Measurements from ENCODE around the gene AGFG1.
A peak's percentile ranks its signal among the peaks of the same experiment; 100 is the strongest.

AGFG1 gene, protein sequence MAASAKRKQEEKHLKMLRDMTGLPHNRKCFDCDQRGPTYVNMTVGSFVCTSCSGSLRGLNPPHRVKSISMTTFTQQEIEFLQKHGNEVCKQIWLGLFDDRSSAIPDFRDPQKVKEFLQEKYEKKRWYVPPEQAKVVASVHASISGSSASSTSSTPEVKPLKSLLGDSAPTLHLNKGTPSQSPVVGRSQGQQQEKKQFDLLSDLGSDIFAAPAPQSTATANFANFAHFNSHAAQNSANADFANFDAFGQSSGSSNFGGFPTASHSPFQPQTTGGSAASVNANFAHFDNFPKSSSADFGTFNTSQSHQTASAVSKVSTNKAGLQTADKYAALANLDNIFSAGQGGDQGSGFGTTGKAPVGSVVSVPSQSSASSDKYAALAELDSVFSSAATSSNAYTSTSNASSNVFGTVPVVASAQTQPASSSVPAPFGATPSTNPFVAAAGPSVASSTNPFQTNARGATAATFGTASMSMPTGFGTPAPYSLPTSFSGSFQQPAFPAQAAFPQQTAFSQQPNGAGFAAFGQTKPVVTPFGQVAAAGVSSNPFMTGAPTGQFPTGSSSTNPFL

DNA sequence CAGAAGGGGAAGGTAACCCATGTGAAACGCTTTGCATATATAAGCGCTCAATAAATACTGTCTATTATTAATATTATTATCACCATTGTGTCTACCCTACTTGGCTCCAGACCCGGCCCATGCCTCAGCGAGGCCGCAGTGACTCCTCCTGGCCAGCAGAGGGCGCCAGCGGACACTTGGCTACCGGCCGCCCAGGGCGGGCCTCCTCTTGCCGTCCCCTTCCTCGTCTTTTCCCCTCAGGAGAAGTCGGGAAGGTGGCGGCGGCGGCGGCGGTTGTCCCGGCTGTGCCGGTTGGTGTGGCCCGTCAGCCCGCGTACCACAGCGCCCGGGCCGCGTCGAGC is at the start of gene AGFG1:
Gene AGFG1 (plus strand): TSS at position 233 of the 341 bp plus-strand sequence. CDS start 266 bp downstream, outside the sequence.
- DNase-seq: peak; percentile 49 to 66

- DNase-seq: no peak
These were observed 48.1 kb upstream of the AGFG1 start for GRCh38 chr2:227423656-227424499.

DNA sequence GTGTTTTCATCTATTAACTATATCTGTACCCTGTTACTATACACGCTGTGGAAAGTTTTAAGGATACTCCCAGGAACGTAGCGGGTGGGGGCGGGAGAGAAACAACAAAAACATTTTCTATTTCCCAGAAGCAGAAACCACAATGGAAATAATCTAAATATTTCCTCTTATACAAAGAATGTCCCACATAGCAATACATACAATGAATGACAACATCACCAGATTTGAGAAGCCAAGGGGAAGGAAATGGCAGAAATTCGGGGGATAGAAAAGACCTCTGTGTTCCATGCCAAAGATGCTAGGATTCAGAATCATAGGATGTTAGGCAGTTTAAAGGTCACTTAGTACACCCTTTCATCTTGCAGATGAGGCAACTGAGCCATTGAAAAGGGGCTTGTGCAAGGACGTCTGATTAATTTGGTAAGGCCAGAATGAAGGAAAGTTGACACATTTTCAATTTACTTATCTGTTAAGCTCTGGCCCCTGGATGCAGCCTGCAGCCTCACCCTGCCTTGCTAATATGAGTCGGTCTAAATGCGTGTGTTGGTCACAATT is 43.1 kb upstream of the AGFG1 start:
- no peak for DNase-seq

- no peak for DNase-seq
These were observed 41.3 kb upstream of the AGFG1 start for GRCh38 chr2:227430639-227431038.

- no peak for DNase-seq
These were observed 38.8 kb upstream of the AGFG1 start for GRCh38 chr2:227433171-227433570.

GRCh38 chr2:227436436-227437174 is 35.4 kb upstream of the AGFG1 start:
- no peak for DNase-seq

DNA sequence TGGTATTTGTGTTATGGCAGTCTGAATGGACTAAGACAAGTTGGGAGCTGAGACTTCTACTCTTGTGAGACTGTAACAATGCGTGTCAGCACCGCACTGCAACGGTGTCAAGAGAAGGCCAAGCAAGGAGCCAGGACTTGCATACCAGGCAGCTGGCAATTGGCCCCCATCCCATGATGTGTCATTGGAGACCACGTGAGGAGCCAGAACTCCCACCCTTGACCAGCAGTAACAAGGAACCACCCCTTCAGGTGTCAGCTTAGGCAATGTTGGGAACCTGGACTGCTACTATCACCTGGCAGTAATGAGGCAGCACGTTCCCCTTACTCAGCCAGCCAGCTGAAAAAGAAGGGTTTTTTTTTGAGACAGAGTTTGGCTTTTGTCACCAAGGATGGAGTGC is 32.7 kb upstream of the AGFG1 start:
- DNase-seq: no peak

GRCh38 chr2:227442639-227443038 is 29.3 kb upstream of the AGFG1 start:
- no peak for DNase-seq

DNA sequence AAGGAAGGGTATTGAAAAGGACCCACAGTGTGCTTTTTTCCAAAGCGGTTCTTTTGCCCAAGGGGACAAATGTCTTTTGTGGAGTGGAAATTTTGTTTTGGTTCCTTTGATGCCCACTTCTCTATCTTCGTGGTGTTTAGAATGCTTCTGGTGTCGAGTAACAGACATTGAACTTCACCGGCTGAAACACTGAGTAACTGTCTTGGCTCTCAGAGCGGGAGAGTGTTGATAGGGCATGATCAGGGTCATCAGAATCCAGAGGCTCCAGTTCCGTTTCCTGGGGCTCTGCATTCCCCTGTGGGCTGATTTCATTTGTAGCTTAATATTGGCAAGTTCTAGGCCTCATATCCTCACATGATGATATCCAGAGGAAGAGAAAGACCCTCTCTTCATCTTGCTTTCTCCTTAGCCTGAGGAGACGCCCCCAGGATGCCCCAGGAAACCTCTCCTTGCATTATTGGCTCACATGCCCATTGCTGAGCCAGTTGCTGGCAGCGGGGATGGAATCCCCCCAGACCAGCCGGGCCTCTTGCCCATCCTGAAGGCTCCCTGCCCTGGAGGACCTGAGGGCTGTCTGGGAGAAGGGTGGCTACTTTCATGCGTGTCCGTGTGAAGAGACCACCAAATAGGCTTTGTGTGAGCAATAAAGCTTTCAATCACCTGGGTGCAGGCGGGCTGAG is 27.9 kb upstream of the AGFG1 start:
- no peak for DNase-seq

DNA sequence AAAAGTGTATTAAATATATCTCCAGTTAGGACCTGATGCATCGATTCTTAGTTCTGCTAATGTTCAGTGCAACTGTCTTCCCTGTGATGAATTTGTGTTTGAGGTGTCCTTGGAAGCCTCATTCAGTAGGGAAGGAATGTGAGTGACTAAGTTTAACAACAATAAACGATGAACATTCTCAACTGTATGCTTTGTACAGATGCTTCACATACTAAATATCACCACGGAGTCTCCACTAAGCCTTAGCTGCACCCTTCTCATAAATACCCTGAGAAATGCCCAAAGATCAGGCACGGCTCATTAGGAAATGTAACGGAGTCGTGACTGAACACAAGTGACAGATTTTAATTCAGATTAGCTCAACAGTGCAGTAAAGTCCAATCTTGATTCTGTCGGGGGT is 24.4 kb upstream of the AGFG1 start:
- no peak for DNase-seq

GRCh38 chr2:227450311-227450841 is 21.6 kb upstream of the AGFG1 start:
- DNase-seq: no peak

- DNase-seq: no peak
These were observed 20.9 kb upstream of the AGFG1 start for GRCh38 chr2:227450926-227451654.

GRCh38 chr2:227451655-227451992 is 20.3 kb upstream of the AGFG1 start:
- DNase-seq: no peak

DNA sequence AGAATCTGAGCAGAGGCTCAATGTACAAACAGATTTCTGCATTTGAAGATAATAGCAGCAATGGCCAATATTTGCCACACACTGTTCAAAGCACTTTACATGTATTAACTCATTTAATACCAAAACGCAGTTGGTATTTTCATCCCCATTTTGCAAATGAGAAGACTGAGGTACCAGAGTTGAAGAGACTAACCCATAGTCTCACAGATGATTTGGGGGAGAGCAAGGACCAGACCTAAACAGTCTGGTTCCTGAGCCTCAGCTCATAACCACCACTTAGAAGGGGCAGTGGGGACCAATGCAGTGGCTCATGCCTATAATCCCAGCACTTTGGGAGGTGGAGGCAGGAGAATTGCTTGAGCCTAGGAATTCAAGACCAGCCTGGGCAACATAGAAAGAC is 18.1 kb upstream of the AGFG1 start:
- no peak for DNase-seq

- DNase-seq: no peak
These were observed 17.6 kb upstream of the AGFG1 start for GRCh38 chr2:227454323-227454860.

GRCh38 chr2:227455200-227455599 is 16.8 kb upstream of the AGFG1 start:
- DNase-seq: no peak

DNA sequence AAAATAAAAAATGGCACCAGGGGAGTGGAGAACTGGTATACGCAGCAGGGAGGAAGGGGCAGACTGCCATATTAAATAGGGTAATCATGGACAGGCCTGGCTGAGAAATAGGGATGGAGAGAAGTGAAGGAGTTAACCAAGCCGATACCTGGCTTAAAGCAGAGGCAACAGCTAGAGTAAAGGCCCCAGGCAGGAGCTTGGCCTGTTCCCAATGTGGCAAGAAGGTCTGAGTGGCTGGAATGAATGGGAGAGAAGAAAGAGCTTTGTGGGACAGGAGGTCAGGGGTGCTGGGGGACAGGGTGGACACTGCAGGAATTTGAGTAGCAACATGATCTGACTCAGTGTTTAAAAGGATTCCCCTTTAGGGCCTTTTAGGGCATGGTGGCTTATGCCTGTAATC is 15.9 kb upstream of the AGFG1 start:
- no peak for DNase-seq

DNA sequence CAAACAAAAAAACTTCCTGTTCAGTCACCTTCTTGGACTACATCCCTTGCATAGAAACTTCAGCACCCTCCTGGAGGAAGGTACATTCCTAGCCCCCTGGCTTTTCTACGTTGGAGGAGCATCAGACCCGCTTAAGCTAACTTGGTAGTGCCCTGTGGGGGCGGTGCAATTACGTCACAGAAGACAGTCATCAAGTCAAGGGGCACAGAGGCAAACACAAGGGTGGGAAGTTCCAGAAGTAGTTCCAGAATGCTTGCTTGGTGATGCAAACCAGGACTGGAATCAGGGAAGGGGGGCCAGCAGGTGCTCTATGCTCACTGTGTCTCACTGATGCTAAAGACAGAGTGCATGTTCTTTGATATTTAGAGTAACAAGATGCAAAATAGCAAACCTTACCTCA is 15.2 kb upstream of the AGFG1 start:
- no peak for DNase-seq

- no peak for DNase-seq
These were observed 11.9 kb upstream of the AGFG1 start for GRCh38 chr2:227460070-227460485.

- no peak for DNase-seq
These were observed 11.1 kb upstream of the AGFG1 start for GRCh38 chr2:227460833-227461232.

All from NCI-H524 (cell line).